GM12801 (cell line): Measurements from ENCODE around the gene SLC25A34.

Source experiments
- TF ChIP-seq, protein P1 (sequence below): IDR thresholded peaks from one replicate; pipeline ENCODE4 v1.5.1; 2011; ENCODE audit warnings: control low read depth; ENCODE audit not compliant: insufficient read length; ENCODE audit errors: extremely low read depth

SLC25A34 gene

DNA sequence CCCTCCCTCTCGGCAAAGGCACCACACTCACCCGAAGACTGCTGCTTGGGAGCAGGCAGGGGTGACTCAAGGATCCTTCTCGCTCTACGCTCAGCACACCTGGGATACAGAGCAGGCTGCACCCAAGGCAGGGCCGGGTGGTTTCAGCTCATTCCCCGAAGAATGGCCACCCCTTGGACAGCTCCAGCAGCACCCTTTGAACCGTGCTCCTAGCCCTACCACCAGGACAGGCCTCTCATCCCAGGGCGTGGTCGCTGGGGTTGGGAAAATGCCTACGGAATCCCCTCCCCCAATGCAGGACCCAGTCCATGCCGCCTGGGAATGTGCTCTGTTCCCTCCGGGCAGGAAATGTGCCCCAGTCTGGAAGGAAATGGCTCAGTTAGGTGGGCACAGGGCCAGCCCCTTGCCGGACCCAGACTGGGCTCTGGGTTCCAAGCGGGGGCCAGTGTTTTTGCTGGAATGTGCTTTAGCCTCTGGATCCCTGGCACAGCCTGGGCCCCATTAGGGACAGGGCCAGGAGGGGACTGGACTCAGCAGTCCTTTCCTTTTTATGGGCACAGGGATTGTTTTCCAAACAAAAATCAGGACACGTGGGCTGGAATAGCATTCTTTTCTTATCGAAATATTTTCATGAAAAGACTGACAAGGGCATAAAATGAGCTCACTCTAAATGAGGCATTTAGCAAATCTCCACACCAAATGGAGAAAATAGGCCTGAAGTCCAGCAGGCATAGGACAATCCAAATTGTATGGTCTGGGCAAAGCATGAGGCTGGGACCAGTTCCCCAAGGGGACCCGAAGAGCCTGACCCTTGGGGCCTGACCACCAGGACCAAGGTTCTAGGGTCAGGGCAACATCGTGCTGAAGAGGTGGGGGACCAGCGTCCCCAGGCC lies 13.6 kb downstream of the SLC25A34 start:
- TF ChIP-seq, protein P1, sequence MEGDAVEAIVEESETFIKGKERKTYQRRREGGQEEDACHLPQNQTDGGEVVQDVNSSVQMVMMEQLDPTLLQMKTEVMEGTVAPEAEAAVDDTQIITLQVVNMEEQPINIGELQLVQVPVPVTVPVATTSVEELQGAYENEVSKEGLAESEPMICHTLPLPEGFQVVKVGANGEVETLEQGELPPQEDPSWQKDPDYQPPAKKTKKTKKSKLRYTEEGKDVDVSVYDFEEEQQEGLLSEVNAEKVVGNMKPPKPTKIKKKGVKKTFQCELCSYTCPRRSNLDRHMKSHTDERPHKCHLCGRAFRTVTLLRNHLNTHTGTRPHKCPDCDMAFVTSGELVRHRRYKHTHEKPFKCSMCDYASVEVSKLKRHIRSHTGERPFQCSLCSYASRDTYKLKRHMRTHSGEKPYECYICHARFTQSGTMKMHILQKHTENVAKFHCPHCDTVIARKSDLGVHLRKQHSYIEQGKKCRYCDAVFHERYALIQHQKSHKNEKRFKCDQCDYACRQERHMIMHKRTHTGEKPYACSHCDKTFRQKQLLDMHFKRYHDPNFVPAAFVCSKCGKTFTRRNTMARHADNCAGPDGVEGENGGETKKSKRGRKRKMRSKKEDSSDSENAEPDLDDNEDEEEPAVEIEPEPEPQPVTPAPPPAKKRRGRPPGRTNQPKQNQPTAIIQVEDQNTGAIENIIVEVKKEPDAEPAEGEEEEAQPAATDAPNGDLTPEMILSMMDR: no peak

DNA sequence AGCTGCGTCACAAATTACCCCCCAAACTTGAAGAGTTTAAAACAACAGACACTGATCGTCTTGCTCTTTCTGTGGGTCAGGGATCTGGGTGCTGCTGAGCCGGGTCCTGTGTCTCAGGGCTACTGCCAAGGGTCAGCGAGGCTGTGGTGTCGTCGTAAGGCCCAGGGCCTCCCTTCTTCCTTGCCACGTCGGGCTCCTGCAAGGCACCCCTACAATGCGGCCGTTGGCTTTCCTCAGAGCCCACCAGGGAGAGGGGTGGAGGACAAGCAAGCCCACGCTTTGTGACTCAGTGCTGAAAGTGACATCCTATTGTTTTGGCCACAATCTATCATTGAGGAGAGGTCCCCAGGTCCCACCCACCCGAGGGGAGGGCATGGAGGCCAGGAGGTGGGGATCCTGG lies 14.9 kb downstream of the SLC25A34 start:
- TF ChIP-seq, protein P1: no peak

DNA sequence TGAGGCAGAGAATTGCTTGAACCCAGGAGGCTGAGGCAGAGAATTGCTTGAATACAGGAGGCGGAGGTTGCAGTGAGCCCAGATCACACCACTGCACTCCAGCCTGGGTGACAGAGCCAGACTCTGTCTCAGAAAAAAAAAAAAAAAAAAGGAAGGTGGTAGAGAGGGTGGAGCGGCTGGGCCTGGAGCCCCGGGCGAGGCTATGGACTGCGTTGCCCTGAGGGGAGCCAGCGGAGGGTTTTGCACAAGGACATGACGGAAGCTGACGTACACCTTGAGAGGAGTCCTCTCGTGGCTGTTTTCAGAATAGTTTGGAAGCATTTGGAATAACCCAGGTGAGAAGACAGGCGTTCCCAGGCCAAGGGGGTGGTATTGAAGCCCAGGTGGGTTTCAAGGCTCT lies 15.7 kb downstream of the SLC25A34 start:
- TF ChIP-seq, protein P1: no peak

- TF ChIP-seq, protein P1: no peak
Measured at GRCh38 chr1:15753776-15754175, 17.7 kb downstream of the SLC25A34 start.

DNA sequence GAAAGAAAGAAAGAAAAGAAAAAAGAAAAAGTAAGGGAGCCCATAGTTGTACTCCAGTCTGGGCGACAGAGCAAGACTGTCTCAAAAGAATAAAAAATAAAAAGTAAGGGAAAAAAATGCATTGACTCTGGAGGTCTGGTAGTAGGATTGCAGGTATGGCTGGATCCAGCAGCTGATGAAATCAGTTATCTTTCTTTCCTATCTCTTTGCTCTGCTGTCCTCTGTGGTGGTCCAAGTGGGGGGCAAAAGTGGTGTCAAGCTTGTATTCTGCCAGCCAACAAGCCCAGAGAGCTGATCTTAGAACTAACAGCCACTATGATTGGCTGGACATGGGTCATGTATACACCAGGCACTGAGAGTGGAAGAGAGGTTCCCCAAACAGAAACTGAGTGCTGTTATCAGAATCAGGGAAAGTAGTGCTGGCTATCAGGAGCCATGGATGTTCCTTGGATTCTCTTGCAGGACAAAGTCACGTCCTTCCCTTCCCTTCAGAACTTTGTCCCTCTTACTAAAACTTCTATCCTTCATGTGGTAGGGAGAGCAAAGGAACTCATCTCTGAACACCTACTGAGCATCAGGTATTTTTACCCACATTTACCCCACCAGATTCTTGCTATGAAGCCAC lies 19.1 kb downstream of the SLC25A34 start:
- TF ChIP-seq, protein P1: no peak

DNA sequence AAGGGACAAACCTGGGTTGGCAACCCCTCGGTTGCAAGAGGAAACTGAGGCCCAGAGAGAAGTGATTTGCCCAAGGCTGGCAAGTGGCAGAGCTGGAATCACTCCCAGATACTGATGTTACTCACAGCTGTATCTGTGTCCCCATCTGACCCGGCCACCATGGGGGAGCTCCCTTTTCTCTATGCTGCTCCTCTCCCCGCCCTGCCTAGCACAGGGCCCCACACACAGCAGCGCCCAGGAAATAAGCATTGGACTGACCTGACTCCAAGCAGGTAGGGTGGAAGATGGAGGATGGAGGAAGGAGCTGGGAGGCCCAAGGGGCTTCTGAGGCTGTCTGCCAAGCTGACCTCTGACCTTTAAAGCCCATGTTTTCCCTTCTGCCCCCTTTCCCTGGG lies 19.6 kb downstream of the SLC25A34 start:
- TF ChIP-seq, protein P1: no peak

- TF ChIP-seq, protein P1: no peak
Measured at GRCh38 chr1:15756143-15757015, 20.3 kb downstream of the SLC25A34 start.
